Measurements from ENCODE around the gene MTRFR.
"Not testable (repeated sequence)": the region's sequence is repeated elsewhere in the genome, so short reads cannot be mapped to it uniquely, and the experiment has no call there.

Gene MTRFR

GRCh38 chr12:123248996-123249741 lies 15.9 kb downstream of the MTRFR start:
- not testable (repeated sequence) for DNase-seq (ENCODE audit: low read depth in 2 of 2)

- DNase-seq (ENCODE audit: low read depth in 2 of 2) = no peak
Observed at GRCh38 chr12:123250471-123251383, 17.5 kb downstream of the MTRFR start.

GRCh38 chr12:123251403-123252076 lies 18.3 kb downstream of the MTRFR start:
- DNase-seq (ENCODE audit: low read depth in 2 of 2) = no peak

GRCh38 chr12:123252365-123252764 lies 19.1 kb downstream of the MTRFR start:
- DNase-seq (ENCODE audit: low read depth in 2 of 2) = not testable (repeated sequence)

DNA sequence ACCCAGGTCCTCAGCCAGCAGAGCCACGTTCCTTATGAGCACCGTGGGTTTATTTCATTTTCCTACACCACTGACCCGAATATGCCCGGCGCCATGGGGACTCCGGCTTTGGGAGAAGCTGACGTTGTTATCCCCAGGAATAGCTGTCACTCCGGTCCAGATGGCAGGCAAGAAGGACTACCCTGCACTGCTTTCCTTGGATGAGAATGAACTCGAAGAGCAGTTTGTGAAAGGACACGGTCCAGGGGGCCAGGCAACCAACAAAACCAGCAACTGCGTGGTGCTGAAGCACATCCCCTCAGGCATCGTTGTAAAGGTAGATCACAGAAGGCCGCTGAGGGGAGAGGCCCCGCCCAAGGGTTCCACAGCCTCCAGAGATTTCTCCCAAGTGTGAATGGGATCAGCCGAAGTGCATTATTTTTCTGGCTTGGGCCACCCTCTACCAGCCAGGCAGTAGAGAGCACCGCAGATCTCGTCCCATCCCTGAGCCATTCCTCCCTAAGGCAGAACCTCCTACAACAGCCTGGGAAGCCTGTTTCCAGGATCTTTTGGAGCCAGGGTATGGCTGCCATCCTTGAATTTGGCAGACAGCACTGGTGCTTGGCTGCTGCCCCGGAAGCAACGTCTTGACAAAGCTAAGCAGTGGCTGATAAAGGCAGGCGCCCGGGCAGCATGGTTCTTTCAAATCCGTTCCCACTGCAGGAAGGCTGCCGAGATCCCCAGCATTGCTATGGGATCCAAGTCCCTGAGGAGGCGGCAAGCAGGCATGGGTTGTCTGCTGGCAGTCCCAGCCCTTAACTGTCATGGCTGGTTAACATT lies 20.6 kb downstream of the MTRFR start:
- DNase-seq (ENCODE audit: low read depth in 2 of 2) = no peak

- DNase-seq (ENCODE audit: low read depth in 2 of 2) = no peak
Observed at GRCh38 chr12:123254853-123255446, 21.7 kb downstream of the MTRFR start.

DNA sequence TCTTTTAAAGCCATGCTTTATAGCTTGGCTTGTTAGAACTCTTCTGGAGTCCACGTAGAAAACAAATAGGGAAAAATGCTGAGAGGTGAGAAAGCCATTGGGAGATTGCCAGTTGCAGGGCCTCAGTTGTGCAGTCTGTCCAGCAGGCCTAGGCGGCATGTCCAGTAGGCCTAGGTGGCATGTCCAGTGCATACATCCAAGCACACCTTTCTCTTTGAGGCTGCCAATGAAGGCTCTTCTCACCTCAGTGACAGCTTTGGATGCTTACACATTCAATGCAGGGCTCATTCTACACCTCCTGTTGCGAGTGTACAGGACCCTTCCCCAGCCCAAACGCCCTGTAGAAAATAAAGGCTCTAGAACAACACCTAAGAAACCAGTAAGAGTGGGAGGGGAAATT lies 25.4 kb downstream of the MTRFR start:
- DNase-seq (ENCODE audit: low read depth in 2 of 2) = no peak

DNA sequence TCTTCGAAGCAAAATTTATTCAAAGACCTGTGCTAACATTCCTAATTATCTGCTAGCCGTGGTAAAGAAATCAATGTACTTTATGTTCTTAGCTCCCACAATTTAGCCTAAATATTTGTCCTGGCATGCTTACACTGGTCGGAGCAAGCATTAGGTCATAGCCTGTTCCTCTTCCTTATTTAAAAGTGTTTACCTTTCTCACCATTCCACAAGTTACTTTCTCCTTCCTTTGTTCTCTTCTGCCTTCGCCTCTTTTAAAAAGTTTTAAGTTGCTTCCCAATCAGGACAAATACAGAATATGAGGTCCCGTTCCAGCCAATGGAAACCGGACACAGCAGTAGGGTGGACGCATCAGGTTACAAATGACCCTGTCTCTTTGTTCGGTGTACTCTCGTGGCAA lies 26.8 kb downstream of the MTRFR start:
- DNase-seq (ENCODE audit: low read depth in 2 of 2) = no peak

DNA sequence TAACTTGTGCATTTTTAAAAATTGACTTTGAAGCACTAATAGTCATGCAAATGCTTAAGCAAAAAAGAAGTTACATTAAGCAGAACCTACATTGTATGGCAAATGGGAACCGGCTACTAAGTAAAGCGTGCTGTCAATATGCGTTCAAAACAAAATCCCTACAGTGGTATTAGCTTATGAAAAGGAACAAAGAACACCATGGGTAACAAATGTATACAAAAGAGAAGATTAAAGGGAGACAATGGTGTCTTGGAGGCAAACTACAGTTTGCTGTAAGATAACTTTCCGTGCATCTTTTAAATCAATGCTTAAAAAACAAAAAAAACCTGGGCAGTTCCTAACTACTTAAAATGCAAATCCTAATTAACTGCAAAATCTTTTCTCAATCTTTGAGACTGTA lies 28.0 kb downstream of the MTRFR start:
- no peak for DNase-seq (ENCODE audit: low read depth in 2 of 2)

DNA sequence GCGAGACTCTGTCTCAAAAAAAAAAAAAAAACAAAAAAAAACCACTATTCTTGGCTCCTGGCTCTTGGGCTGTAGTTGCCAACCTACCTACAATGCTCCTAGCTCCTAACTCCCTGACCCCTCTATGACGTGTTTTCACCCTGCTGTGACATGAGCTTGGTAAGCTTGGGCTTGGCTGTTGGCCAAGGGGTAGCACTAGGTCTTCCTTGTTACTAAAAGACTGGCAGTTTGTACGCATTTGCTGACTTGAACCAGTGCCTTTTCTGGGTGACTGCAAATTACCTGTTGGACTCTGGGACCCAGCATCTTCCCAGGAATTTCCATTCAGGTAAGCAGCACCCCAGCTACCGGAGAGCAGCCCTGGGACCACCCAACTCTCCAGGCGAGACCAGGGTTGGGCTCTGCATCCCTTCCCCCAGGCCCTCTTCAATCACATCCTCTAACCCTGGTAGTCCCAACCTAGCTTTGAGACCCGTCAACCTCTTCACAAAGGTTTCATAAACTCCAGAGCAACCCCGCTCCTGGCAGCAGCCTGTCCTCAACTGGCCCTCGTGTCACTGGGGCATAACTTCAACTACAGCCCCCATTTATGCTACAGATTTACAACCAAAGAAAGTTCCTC lies 30.1 kb downstream of the MTRFR start:
- DNase-seq (ENCODE audit: low read depth in 2 of 2) = no peak

- DNase-seq (ENCODE audit: low read depth in 2 of 2) = no peak
Observed at GRCh38 chr12:123264642-123265041, 31.4 kb downstream of the MTRFR start.

DNA sequence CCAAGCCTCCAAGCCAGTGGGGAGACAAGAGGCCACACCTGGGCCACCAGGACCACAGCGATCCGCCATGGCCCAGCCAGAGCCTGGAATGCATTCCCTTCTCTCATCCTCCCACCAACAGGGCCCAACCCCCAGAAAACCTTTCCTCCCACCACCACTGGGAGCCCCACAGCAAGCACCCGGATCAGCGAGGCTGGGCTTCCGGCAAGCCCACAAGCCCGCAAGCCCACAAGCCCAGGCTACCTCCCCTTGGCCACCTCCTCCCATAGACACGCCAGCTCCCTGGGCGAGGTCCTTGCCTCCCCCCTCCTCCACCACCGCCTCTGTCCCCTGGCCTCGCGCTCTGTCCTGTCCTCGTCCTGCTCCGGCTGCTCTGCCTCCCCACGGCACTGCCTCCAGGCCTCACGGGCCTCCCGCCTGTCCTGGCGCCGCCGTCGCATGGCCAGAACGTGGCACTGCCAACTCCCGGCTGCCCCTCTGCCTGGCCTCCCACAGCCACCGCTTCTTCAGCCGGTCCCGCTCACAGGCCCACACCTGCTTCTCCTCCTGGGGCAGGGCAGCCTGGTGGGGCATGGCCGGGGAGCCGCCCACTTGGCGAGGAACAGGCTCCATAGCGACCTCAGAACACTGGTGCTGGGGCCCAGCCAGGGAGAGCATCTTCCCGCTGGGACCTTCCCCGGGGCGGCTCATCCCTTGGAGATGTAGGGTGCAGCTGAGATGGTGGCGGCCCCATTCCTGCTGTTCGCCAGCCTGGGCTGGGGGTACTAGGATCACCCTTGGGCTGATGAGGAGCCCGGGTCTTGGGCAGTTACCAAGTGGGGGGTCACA lies 32.8 kb downstream of the MTRFR start:
- DNase-seq (ENCODE audit: low read depth in 2 of 2) = no peak

- no peak for DNase-seq (ENCODE audit: low read depth in 2 of 2)
Observed at GRCh38 chr12:123266679-123267277, 33.5 kb downstream of the MTRFR start.

DNA sequence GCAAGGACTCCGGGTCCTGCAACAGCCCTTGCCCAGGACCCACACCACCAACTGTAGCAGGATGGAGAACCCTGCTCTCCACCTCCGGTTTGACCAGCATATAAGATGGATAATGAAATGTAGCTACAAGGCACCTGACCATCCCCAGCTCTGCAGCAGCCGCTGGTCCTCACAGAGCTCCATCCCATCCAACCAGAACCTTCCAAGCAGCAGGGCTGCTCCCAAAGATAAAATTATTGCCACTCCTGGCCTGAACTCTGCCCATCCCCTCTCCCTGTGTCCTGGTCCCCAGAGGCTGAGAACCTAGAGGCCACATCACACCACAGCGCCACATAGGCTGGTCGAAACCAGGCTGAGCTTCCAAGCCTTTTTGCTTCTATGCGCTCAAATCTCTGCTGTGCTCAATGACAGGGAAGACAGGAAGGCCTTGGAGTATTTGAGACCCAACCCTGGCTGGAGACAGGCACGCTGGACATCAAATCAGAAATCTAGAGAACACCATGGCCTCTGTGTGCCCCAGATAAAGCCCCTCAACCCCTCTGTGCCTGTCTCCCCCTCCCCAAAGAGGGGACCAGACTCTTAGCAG lies 34.2 kb downstream of the MTRFR start:
- DNase-seq (ENCODE audit: low read depth in 2 of 2) = no peak

- DNase-seq (ENCODE audit: low read depth in 2 of 2) = no peak
Observed at GRCh38 chr12:123267991-123268843, 35.0 kb downstream of the MTRFR start.

DNA sequence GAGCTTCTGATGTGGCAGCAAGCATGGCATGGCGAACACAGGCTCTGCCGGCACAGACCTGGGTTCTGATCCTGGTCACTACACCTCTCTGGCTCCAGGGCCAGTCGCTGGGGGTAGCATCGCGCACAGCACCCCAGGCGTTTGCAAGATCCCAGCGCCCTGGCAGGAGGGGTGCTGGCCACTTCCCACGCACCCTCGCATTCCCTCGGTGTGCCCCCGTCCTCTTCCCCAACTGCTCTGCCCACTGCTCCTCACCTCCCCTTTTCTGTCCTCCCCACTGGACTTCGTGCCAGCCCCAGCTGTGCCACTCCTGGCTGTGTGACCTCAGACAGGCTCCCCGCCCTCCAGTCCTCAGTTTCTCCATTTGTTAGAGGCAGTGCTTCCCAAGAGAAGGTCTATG lies 35.6 kb downstream of the MTRFR start:
- DNase-seq (ENCODE audit: low read depth in 2 of 2) = no peak

DNA sequence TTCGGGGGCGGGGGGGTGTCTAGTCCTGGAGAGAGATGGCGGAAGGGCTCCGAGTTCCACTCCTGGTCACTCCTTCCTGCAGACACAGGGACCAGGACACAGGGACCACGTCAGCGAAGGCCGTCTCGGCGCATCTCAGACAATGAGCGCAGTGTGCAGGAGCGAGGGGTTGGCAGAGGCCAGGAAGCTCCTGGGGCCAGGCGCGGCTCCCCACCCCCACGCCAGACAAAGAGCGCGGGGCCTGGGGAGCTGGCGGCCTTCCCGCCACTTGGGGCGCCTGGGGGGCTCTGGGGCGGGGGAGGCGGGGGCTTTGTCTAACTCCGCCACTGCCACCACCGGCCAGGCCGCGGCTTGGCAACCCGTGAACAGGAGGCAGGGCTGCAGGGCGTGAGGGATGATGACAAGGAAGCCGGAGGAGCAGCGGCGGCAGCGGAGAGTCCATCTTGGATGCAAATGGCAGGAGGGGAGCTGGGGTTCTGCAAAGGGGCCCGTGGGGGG lies 36.2 kb downstream of the MTRFR start:
- DNase-seq (ENCODE audit: low read depth in 2 of 2) = no peak

GRCh38 chr12:123269896-123270213 lies 36.6 kb downstream of the MTRFR start:
- DNase-seq (ENCODE audit: low read depth in 2 of 2) = no peak

All from stimulated activated CD8-positive, alpha-beta memory T cell treated with anti-CD3 and anti-CD28 coated beads, Interleukin-7, amount 100 ng/mL, for 1 hour (primary cell).